ENCODE data around the gene TRAF2.

TRAF2 gene

DNA sequence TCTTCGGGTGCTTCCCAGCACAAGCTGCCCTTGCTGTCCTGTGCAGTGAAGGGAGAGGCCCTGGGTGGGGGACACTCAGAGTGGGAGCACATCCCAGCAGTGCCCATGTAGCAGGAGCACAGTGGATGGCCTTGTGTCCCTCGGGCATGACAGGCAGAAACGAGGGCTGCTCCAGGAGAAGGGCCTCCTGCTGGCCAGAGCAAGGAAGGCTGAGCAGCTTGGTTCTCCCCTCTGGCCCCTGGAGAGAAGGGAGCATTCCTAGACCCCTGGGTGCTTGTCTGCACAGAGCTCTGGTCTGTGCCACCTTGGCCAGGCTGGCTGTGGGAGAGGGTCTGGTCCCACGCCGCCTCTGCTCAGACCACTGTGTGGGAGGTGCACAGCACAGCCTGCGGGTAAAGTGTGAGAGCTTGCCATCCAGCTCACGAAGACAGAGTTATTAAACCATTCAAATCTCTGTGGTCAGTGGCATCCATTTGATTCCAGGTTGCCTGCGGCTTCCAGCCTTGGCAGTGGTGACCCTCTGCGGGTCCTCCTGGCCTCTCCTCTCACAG is 39.9 kb downstream of the TRAF2 start:
- TF ChIP-seq RAD21 (IDR thresholded peaks at IDR 0.05; ENCODE audit: low read depth) (no peak), CEBPB (IDR thresholded peaks at IDR 0.05) (no peak), TCF12 (IDR thresholded peaks at IDR 0.05; ENCODE audit: low read depth) (no peak), FOXM1 (IDR thresholded peaks at IDR 0.05; ENCODE audit: borderline replicate concordance, low read depth) (no peak), CREB1 (IDR thresholded peaks at IDR 0.05; ENCODE audit: low read depth) (no peak), NFIC (IDR thresholded peaks at IDR 0.05) (no peak), TAF1 (IDR thresholded peaks at IDR 0.05; ENCODE audit: low read depth) (no peak), YY1 (IDR thresholded peaks at IDR 0.05; ENCODE audit: low read depth) (no peak)
- TF ChIP-seq, protein P1, sequence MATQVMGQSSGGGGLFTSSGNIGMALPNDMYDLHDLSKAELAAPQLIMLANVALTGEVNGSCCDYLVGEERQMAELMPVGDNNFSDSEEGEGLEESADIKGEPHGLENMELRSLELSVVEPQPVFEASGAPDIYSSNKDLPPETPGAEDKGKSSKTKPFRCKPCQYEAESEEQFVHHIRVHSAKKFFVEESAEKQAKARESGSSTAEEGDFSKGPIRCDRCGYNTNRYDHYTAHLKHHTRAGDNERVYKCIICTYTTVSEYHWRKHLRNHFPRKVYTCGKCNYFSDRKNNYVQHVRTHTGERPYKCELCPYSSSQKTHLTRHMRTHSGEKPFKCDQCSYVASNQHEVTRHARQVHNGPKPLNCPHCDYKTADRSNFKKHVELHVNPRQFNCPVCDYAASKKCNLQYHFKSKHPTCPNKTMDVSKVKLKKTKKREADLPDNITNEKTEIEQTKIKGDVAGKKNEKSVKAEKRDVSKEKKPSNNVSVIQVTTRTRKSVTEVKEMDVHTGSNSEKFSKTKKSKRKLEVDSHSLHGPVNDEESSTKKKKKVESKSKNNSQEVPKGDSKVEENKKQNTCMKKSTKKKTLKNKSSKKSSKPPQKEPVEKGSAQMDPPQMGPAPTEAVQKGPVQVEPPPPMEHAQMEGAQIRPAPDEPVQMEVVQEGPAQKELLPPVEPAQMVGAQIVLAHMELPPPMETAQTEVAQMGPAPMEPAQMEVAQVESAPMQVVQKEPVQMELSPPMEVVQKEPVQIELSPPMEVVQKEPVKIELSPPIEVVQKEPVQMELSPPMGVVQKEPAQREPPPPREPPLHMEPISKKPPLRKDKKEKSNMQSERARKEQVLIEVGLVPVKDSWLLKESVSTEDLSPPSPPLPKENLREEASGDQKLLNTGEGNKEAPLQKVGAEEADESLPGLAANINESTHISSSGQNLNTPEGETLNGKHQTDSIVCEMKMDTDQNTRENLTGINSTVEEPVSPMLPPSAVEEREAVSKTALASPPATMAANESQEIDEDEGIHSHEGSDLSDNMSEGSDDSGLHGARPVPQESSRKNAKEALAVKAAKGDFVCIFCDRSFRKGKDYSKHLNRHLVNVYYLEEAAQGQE (IDR thresholded peaks at IDR 0.05; ENCODE audit: low read depth), result no peak
- TF ChIP-seq, protein P2, sequence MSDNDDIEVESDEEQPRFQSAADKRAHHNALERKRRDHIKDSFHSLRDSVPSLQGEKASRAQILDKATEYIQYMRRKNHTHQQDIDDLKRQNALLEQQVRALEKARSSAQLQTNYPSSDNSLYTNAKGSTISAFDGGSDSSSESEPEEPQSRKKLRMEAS (IDR thresholded peaks at IDR 0.05), result no peak
- TF ChIP-seq, protein P3, sequence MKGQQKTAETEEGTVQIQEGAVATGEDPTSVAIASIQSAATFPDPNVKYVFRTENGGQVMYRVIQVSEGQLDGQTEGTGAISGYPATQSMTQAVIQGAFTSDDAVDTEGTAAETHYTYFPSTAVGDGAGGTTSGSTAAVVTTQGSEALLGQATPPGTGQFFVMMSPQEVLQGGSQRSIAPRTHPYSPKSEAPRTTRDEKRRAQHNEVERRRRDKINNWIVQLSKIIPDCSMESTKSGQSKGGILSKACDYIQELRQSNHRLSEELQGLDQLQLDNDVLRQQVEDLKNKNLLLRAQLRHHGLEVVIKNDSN (IDR thresholded peaks at IDR 0.05), result no peak

DNA sequence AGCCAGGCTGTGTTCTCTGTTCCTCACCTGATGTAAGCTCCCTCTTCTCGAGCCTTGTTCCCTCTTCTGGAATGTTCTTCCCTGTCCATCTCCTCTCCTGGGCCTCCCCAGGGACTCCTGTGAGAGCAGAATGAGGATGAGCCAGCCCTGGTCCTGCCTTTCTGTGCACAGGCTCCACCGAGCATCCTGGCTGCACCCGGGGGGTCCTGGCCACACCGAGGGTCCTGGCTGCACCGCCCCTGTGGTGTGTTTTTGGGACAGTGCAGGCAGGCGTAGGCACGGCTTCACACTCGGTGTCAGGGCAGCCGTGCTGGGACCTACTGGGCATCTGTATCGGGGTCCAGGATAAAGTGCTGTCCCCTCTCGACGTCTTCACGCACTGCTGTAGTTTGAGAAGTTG is 40.4 kb downstream of the TRAF2 start:
- TF ChIP-seq NFIC (IDR thresholded peaks at IDR 0.05), result no peak
- TF ChIP-seq, protein P1 (IDR thresholded peaks at IDR 0.05; ENCODE audit: low read depth), result no peak
- TF ChIP-seq TEAD4 (IDR thresholded peaks at IDR 0.05), result no peak
- no peak for TF ChIP-seq EP300 (IDR thresholded peaks at IDR 0.05; ENCODE audit: borderline replicate concordance)
- no peak for TF ChIP-seq TAF1 (IDR thresholded peaks at IDR 0.05; ENCODE audit: low read depth)
- TF ChIP-seq EGR1 (IDR thresholded peaks at IDR 0.05), result no peak
- TF ChIP-seq CREB1 (IDR thresholded peaks at IDR 0.05; ENCODE audit: low read depth), result no peak
- TF ChIP-seq ZBTB7A (IDR thresholded peaks at IDR 0.05; ENCODE audit: low read depth), result no peak
- no peak for TF ChIP-seq TCF12 (IDR thresholded peaks at IDR 0.05; ENCODE audit: low read depth)
- no peak for TF ChIP-seq YY1 (IDR thresholded peaks at IDR 0.05; ENCODE audit: low read depth)
- no peak for TF ChIP-seq CEBPB (IDR thresholded peaks at IDR 0.05)
- TF ChIP-seq, protein P2 (IDR thresholded peaks at IDR 0.05), result no peak

DNA sequence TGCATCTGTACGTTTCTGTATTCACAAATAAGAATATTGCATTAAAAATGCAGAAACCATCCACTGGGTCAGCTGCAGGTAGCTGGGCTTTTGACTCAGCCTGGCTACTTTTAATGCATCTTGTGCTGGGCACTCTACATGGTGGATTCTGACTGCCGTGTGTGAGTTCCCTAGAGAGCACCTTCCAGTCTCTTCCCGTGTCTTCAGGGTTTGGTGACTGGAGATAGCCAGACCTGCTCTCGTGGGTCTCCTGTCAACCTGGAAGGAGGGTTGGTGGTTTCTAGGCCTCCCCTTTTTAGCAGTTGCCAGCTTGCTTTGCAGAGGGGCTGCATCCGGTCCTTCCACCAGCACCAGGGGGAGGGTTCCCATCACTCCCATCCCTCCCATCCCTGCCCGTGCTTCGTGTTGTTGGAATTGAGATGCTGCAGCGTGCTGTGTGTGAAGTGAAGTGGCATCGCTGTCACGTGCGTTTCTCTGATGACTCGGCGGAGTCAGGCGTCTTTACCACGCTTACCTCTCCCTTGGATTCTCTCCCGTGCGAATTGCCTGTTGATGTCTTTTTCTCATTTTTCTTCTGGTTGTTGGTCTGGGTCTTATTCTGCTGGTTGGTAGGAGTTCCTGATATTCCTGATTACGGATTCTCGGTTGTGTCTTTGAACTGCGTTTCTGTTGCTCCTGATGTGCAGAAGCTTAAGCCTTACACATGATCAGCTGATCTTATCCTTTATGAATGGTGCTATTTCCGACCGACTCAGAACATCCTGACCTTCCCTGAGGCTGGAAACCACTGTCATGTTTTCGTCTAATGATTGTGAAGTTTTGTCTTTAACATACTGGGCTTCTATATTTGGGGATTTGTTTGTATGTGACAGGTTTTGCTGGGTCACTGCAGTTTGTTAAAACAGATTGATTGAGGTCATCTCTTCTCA is 41.3 kb downstream of the TRAF2 start:
- TF ChIP-seq EP300 (IDR thresholded peaks at IDR 0.05; ENCODE audit: borderline replicate concordance), result no peak

DNA sequence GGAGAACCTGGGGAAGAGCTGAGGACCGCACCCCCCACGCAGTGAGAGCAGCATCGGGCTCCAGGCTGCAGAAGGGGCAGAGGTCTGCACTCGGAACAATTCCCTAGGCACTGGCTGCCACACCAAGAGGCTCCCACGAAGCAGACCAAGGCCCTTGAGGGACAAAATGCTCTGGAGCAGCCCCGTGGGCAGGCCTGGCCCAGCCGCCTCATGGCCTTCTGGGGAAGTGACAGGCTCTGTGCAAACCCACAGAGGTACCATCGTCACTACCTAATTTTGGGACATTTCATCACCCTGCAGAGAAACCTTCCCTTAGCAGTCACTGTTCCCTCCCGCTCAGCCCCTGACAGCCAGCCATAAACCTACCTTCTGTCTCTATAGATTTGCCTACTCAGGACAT is 42.3 kb downstream of the TRAF2 start:
- TF ChIP-seq FOXM1 (IDR thresholded peaks at IDR 0.05; ENCODE audit: borderline replicate concordance, low read depth) (no peak), ZBTB7A (IDR thresholded peaks at IDR 0.05; ENCODE audit: low read depth) (no peak), YY1 (IDR thresholded peaks at IDR 0.05; ENCODE audit: low read depth) (no peak), TAF1 (IDR thresholded peaks at IDR 0.05; ENCODE audit: low read depth) (no peak), TEAD4 (IDR thresholded peaks at IDR 0.05) (no peak), TCF12 (IDR thresholded peaks at IDR 0.05; ENCODE audit: low read depth) (no peak), NFIC (IDR thresholded peaks at IDR 0.05) (no peak), CEBPB (IDR thresholded peaks at IDR 0.05) (no peak), CREB1 (IDR thresholded peaks at IDR 0.05; ENCODE audit: low read depth) (no peak), EGR1 (IDR thresholded peaks at IDR 0.05) (no peak), EP300 (IDR thresholded peaks at IDR 0.05; ENCODE audit: borderline replicate concordance) (no peak), RAD21 (IDR thresholded peaks at IDR 0.05; ENCODE audit: low read depth) (no peak)
- TF ChIP-seq, protein P1 (IDR thresholded peaks at IDR 0.05; ENCODE audit: low read depth), result no peak
- TF ChIP-seq, protein P2 (IDR thresholded peaks at IDR 0.05), result no peak
- TF ChIP-seq, protein P3 (IDR thresholded peaks at IDR 0.05), result no peak

All from Ishikawa (cell line).